HEK293T (cell line): Measurements from ENCODE around the gene TMCO2.

Experiments used
- CTCF ChIA-PET: fragments of 350-600 bp; formaldehyde crosslinking; extraction: SDS; loops from one replicate; lab custom pipeline; 2021; ENCODE audit warnings: antibody characterized with exemption, inconsistent platforms; lab: Yijun Ruan, JAX
- POLR2A ChIA-PET: fragments of 350-600 bp; formaldehyde crosslinking; extraction: SDS; loops from one replicate; lab custom pipeline; 2020; ENCODE audit warnings: antibody characterized with exemption, inconsistent platforms; lab: Yijun Ruan, JAX
- DNase-seq: peaks from one replicate; pipeline ENCODE4 v3.0.0; 2012; ENCODE audit warnings: mixed read lengths; ENCODE audit errors: extremely low spot score
- BHLHE40 ChIP-seq: fragments of 450-650 bp; IDR thresholded peaks from 2 replicates; pipeline ENCODE4 v1.6.1; 2016; ENCODE audit warnings: mild to moderate bottlenecking, moderate library complexity, borderline replicate concordance
- CTBP1 ChIP-seq: fragments of 450-650 bp; IDR thresholded peaks from 2 replicates; pipeline ENCODE4 v1.6.1; 2016; ENCODE audit warnings: borderline replicate concordance
- FOXA1 ChIP-seq: fragments of 450-650 bp; IDR thresholded peaks from 2 replicates; pipeline ENCODE4 v1.6.1; 2016; ENCODE audit warnings: mild to moderate bottlenecking
- FOXK2 ChIP-seq: fragments of 450-650 bp; IDR thresholded peaks from 2 replicates; pipeline ENCODE4 v1.6.1; 2016; ENCODE audit warnings: mild to moderate bottlenecking
- HDGF ChIP-seq: fragments of 450-650 bp; IDR thresholded peaks from 2 replicates; pipeline ENCODE4 v1.6.1; 2017; ENCODE audit warnings: antibody characterized with exemption, borderline replicate concordance
- L3MBTL2 ChIP-seq: fragments of 450-650 bp; conservative IDR thresholded peaks from 2 replicates; pipeline ENCODE4 v1.6.1; 2016; ENCODE audit warnings: mild to moderate bottlenecking
- LEF1 ChIP-seq: fragments of 450-650 bp; IDR thresholded peaks from 2 replicates; pipeline ENCODE4 v1.6.1; 2017; ENCODE audit warnings: mild to moderate bottlenecking, borderline replicate concordance
- NFRKB ChIP-seq: fragments of 450-650 bp; IDR thresholded peaks from 2 replicates; pipeline ENCODE4 v1.6.1; 2016; ENCODE audit warnings: mild to moderate bottlenecking, moderate library complexity
- SP1 ChIP-seq: fragments of 450-650 bp; IDR thresholded peaks from 2 replicates; pipeline ENCODE4 v1.6.1; 2017
- SUZ12 ChIP-seq: fragments of 450-650 bp; IDR thresholded peaks from 2 replicates; pipeline ENCODE4 v1.6.1; 2016; ENCODE audit warnings: mild to moderate bottlenecking
- ZNF384 ChIP-seq: fragments of 450-650 bp; IDR thresholded peaks from 2 replicates; pipeline ENCODE4 v1.6.1; 2016
- TF ChIP-seq, protein P1 (sequence below): fragments of 450-650 bp; IDR thresholded peaks from 2 replicates; pipeline ENCODE4 v1.6.1; 2016

The TMCO2 gene

DNA sequence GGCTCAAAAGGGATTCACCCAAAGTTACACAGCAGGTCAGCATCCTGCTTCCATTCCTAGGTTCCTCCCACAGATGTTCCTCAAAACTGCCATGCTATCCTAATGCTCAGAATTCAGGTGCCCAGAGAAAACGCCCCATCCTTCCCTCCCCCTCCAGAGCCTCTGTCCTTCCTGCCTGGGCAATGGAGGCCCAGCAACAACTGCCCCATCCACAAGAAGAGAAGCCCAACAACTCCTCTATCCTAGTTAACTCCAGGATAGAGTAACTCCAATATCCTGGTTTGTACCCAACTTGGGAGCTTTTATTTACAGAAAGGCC lies 52.5 kb downstream of the TMCO2 start:
- no peak for TF ChIP-seq FOXK2
- TF ChIP-seq SUZ12: no peak
- TF ChIP-seq BHLHE40: no peak
- no peak for TF ChIP-seq LEF1
- no peak for TF ChIP-seq L3MBTL2
- no peak for TF ChIP-seq NFRKB
- no peak for TF ChIP-seq ZNF384
- TF ChIP-seq, protein P1, sequence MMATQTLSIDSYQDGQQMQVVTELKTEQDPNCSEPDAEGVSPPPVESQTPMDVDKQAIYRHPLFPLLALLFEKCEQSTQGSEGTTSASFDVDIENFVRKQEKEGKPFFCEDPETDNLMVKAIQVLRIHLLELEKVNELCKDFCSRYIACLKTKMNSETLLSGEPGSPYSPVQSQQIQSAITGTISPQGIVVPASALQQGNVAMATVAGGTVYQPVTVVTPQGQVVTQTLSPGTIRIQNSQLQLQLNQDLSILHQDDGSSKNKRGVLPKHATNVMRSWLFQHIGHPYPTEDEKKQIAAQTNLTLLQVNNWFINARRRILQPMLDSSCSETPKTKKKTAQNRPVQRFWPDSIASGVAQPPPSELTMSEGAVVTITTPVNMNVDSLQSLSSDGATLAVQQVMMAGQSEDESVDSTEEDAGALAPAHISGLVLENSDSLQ: no peak
- no peak for TF ChIP-seq CTBP1
- TF ChIP-seq HDGF: no peak
- POLR2A ChIA-PET: no interaction called here
- CTCF ChIA-PET: interaction anchor here (2.0 kb wide), 1 partner anchor 15 kb away, joined by 7 read pairs; no protein-coding TSS in a partner anchor
- no peak for DNase-seq

DNA sequence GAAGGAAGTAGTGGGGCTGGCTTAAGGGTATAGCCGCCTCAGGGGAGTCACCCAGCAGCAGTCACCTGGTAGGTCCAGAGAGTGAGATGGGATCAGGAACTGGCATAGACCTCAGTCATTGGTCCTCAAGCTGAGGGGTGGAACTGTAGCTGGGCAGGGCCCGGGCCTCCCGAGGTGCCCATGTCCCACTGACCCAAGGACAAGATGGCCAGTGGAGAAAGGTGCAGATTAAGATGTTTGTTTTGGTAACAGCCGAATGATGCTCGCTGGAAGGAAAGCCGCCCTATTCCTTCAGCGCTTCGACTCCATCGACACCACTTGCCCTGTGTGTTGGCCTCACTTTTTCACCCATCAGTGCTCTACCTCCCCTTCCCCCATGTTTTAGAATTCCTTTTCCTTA lies 52.9 kb downstream of the TMCO2 start:
- CTCF ChIA-PET: interaction anchor here (2.0 kb wide), 1 partner anchor 14 kb away, joined by 7 read pairs; no protein-coding TSS in a partner anchor
- DNase-seq: peak; percentile 2

DNA sequence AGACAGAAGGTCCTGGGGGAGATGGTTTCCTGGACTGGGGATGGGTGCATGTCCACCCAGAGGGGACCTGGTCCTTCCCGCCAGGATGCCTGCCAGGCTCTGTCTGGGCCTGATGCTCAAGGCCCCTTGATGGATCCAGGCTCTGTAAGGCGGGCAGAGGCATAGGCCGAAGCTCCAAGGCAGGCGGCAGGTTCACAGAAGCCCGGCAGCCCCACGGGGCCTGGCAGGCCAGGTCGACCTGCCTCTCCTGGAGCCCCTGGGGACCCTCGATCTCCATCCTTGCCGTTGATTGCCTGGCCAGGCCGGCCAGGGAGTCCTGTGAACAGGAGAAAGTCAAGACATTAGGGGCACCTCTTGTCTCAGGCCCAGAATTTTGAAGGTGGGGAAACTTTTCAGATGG lies 53.3 kb downstream of the TMCO2 start:
- no peak for TF ChIP-seq SUZ12
- no peak for TF ChIP-seq HDGF
- no peak for TF ChIP-seq SP1
- TF ChIP-seq, protein P1: no peak
- TF ChIP-seq FOXK2: no peak
- TF ChIP-seq BHLHE40: no peak
- no peak for TF ChIP-seq FOXA1
- CTCF ChIA-PET: interaction anchor here (2.0 kb wide), 1 partner anchor 14 kb away, joined by 7 read pairs; no protein-coding TSS in a partner anchor
- POLR2A ChIA-PET: no interaction called here
- DNase-seq: peak; percentile 5

More for the DNA sequence above, 52.9 kb downstream of the TMCO2 start:
- POLR2A ChIA-PET: no interaction called here
- TF ChIP-seq BHLHE40: no peak
